Endothelial cell of umbilical vein (primary cell): ENCODE results near the gene TMEM225B. TPM values are rescaled to one million over a fixed set of nuclear protein-coding genes. Genes with fewer than 3 reads are reported as not detected.

ENCODE experiments used
- BruUV-seq: library from RNA; stranded (reverse); fragments of 400-500 nt; replicated peaks from 2 replicates; lab custom pipeline; 2021; lab: Mats Ljungman, UMichigan
- CTCF ChIA-PET: fragments of 300-600, 350-600 bp; sonication (Branson Sonifier 250); formaldehyde crosslinking; loops from one replicate; lab custom pipeline; 2021; ENCODE audit warnings: antibody characterized with exemption, inconsistent platforms; lab: Charles Lee
- POLR2A ChIA-PET: fragments of 300-600, 350-600 bp; sonication (Branson Sonifier 250); formaldehyde crosslinking; loops from one replicate; lab custom pipeline; 2021; ENCODE audit warnings: antibody characterized with exemption, inconsistent platforms; lab: Charles Lee
- DNase-seq: peaks from one replicate; pipeline ENCODE4 v3.0.0-alpha.2; 2011; ENCODE audit warnings: low read depth, low spot score
- FAIRE-seq: peaks from 2 replicates; lab custom pipeline; 2011; peaks lifted over from hg19 to GRCh38; lab: Jason Lieb, UNC
- H2AFZ ChIP-seq: 2 replicates; pipeline ENCODE4 v1.6.0; 2012; ENCODE audit warnings: low read depth, low read length, control low read depth, inconsistent platforms
- H3K27ac ChIP-seq: 2 replicates; pipeline ENCODE4 v1.5.1; 2011; ENCODE audit warnings: low read depth, mild to moderate bottlenecking, control low read depth, low read length, moderate library complexity; ENCODE audit not compliant: insufficient read depth
- H3K27me3 ChIP-seq, 2 experiments: 2 replicates each; pipeline versions ENCODE4 v1.6.0 to v1.6.1; 2011; ENCODE audit warnings: low read length in 2 of 2, mixed read lengths in 1 of 2; ENCODE audit not compliant: control insufficient read depth in 2 of 2, insufficient read depth in 2 of 2
- H3K36me3 ChIP-seq, 2 experiments: 2 replicates in 1 of 2; 3 replicates in 1 of 2; pipeline ENCODE4 v1.5.1; 2011; ENCODE audit warnings: low read length in 2 of 2, mild to moderate bottlenecking in 1 of 2, moderate library complexity in 1 of 2; ENCODE audit not compliant: control insufficient read depth in 2 of 2, insufficient read depth in 2 of 2; ENCODE audit errors: extremely low read depth in 1 of 2
- H3K4me1 ChIP-seq: 3 replicates; pipeline ENCODE4 v1.5.1; 2011; ENCODE audit warnings: mild to moderate bottlenecking, low read length; ENCODE audit not compliant: control insufficient read depth, insufficient read depth; ENCODE audit errors: extremely low read depth
- H3K4me2 ChIP-seq: 2 replicates; pipeline ENCODE4 v1.6.1; 2011; ENCODE audit warnings: low read length, control low read depth, mixed read lengths; ENCODE audit not compliant: insufficient read depth
- H3K4me3 ChIP-seq, 3 experiments: fragments of 200-600 bp in 1 of 3; sonication (generic), shearing (Covaris generic) in 1 of 3; replicated peaks in 1 of 3; 2 replicates each; pipeline ENCODE4 v1.5.1; 2011 to 2016; ENCODE audit warnings: control low read depth in 3 of 3, low read length in 3 of 3, mild to moderate bottlenecking in 2 of 3, inconsistent platforms in 1 of 3, low read depth in 1 of 3, moderate library complexity in 1 of 3; ENCODE audit not compliant: insufficient read depth in 1 of 3
- H3K79me2 ChIP-seq: 2 replicates; pipeline ENCODE4 v1.6.0; 2012; ENCODE audit warnings: low read length, inconsistent platforms; ENCODE audit not compliant: control insufficient read depth, insufficient read depth
- H3K9ac ChIP-seq: replicated peaks from 2 replicates; pipeline ENCODE3; 2011; ENCODE audit warnings: low read length, control low read depth; ENCODE audit not compliant: insufficient read depth; ENCODE audit errors: extremely low read depth
- H3K9me1 ChIP-seq: replicated peaks from 3 replicates; pipeline ENCODE4 v1.6.0; 2011; ENCODE audit warnings: mild to moderate bottlenecking, low read length; ENCODE audit not compliant: control insufficient read depth, insufficient read depth; ENCODE audit errors: extremely low read depth
- H3K9me3 ChIP-seq: replicated peaks from 2 replicates; pipeline ENCODE4 v1.5.1; 2012; ENCODE audit warnings: low read length, inconsistent platforms; ENCODE audit not compliant: control insufficient read depth, insufficient read depth
- H4K20me1 ChIP-seq: replicated peaks from 2 replicates; pipeline ENCODE3; 2011; ENCODE audit warnings: mild to moderate bottlenecking, low read length; ENCODE audit not compliant: control insufficient read depth, insufficient read depth; ENCODE audit errors: extremely low read depth
- CTCF ChIP-seq, 2 donors: IDR thresholded peaks; 1 replicate in 1 of 2; 2 replicates in 1 of 2; pipeline ENCODE4 v1.5.1; 2011; ENCODE audit warnings: low read length in 2 of 2, mild to moderate bottlenecking in 2 of 2, moderate library complexity in 2 of 2, control low read depth in 1 of 2, inconsistent platforms in 1 of 2, low read depth in 1 of 2; ENCODE audit not compliant: insufficient read depth in 1 of 2; ENCODE audit errors: extremely low read depth in 1 of 2
- EZH2 ChIP-seq: IDR thresholded peaks from 2 replicates; pipeline ENCODE4 v1.6.1; 2012; ENCODE audit warnings: borderline replicate concordance, low read depth, mild to moderate bottlenecking, moderate library complexity, low read length, inconsistent platforms; ENCODE audit not compliant: severe bottlenecking
- FOS ChIP-seq: IDR thresholded peaks from 2 replicates; pipeline ENCODE4 v1.6.1; 2011; ENCODE audit warnings: mild to moderate bottlenecking, low read length, moderate library complexity, borderline replicate concordance; ENCODE audit not compliant: insufficient read depth
- GATA2 ChIP-seq: IDR thresholded peaks from 2 replicates; pipeline ENCODE4 v1.7.0; 2011; ENCODE audit warnings: low read depth, mild to moderate bottlenecking, moderate library complexity, mixed read lengths, low read length; ENCODE audit not compliant: insufficient read length, insufficient read depth
- JUN ChIP-seq: IDR thresholded peaks from 2 replicates; pipeline ENCODE4 v1.6.1; 2011; ENCODE audit warnings: borderline replicate concordance, low read depth; ENCODE audit not compliant: insufficient read length, insufficient read depth
- MAX ChIP-seq: IDR thresholded peaks from 2 replicates; pipeline ENCODE4 v1.6.1; 2011; ENCODE audit not compliant: insufficient read depth, insufficient read length
- MYC ChIP-seq: IDR thresholded peaks from one replicate; pipeline ENCODE4 v1.6.1; 2011; ENCODE audit warnings: mild to moderate bottlenecking, low read depth, low read length
- POLR2A ChIP-seq: IDR thresholded peaks from 2 replicates; pipeline ENCODE4 v1.6.1; 2012; ENCODE audit warnings: low read depth, mild to moderate bottlenecking, control low read depth, low read length
- POLR2AphosphoS5 ChIP-seq: IDR thresholded peaks from 2 replicates; pipeline ENCODE4 v1.6.1; 2012; ENCODE audit warnings: low read depth, mild to moderate bottlenecking, control low read depth, low read length, moderate library complexity; ENCODE audit not compliant: insufficient read depth
- dilution Hi-C: fragments of 300-500 bp; cut with MboI; formaldehyde crosslinking; loops from one replicate; pipeline ENCODE4 v1.15.0; 2019; ENCODE audit warnings: low sequenced_read_pairs; ENCODE audit not compliant: extremely low pct_ligation_motif_present
- intact Hi-C: fragments of 100-400 bp; cut with micrococcal nuclease; formaldehyde crosslinking; loops from one replicate; pipeline ENCODE4 v1.10.0; 2022
- polyA plus RNA-seq, 4 experiments: library from polyadenylated mRNA; depleted of rRNA in 3 of 4; stranded (reverse) in 3 of 4; unstranded in 1 of 4; fragments of >200 nt; gene quantifications; 2 replicates each; pipeline versions ENCODE4 v1.2.1 to v1.2.3, GENCODE V29; 2011 to 2012; ENCODE audit warnings: missing spikeins in 1 of 4
- total RNA-seq: library from RNA; stranded (reverse); gene quantifications from 2 replicates; pipeline ENCODE4 v1.2.3, GENCODE V29; 2021

TMEM225B gene
- total and polyA plus RNA-seq, 2 donors (not counting 3 experiments of a cell fraction or from before 2014, with no cell fraction given): 0.29 TPM; not detected in 1

- dilution Hi-C loops (no loop called here), intact Hi-C loops (no loop called here)
- H3K9me1 ChIP-seq: no peaks in the 10 kb centered on the region
- H3K36me3 ChIP-seq: peaks cover 29 to 66% of the 10 kb centered on the region in 2 experiments
- FAIRE-seq (no peak), DNase-seq (no peak)
- no peak overlapping the region for H3K27ac ChIP-seq
- H3K27me3 ChIP-seq: no peaks in the 10 kb centered on the region
- POLR2A ChIA-PET: no interaction called here
- no peaks in the 10 kb centered on the region for H3K9me3 ChIP-seq
- no peak overlapping the region for H3K9ac ChIP-seq
- BruUV-seq: no TSS peak
- H3K4me1 ChIP-seq: no peaks in the 10 kb centered on the region
- no peak for TF ChIP-seq CTCF (IDR thresholded peaks at IDR 0.05; ENCODE audit: extremely low read depth in 1 of 2, insufficient read depth in 1 of 2, low read depth in 1 of 2, low read length in 2 of 2)
- no peak for TF ChIP-seq POLR2AphosphoS5
- TF ChIP-seq JUN: no peak
- no peak overlapping the region for H2AFZ ChIP-seq
- no peak overlapping the region for H3K4me2 ChIP-seq
- H3K4me3 ChIP-seq: no peak overlapping the region
- H4K20me1 ChIP-seq: no peaks in the 10 kb centered on the region
- no peaks in the 10 kb centered on the region for H3K79me2 ChIP-seq
- CTCF ChIA-PET: no interaction called here
Observed at GRCh38 chr7:99624484-99624883, 26.4 kb downstream of the TMEM225B start.

GRCh38 chr7:99625321-99625720, 27.3 kb downstream of the TMEM225B start:
- no peaks in the 10 kb centered on the region for H3K79me2 ChIP-seq
- H3K9me3 ChIP-seq: no peaks in the 10 kb centered on the region
- no peaks in the 10 kb centered on the region for H3K4me1 ChIP-seq
- no peak overlapping the region for H2AFZ ChIP-seq
- no peaks in the 10 kb centered on the region for H3K9me1 ChIP-seq
- no peak overlapping the region for H3K9ac ChIP-seq
- ChIA-PET POLR2A (no interaction called here), CTCF (no interaction called here)
- no peaks in the 10 kb centered on the region for H3K27me3 ChIP-seq
- no peak overlapping the region for H3K4me2 ChIP-seq
- peaks cover 32 to 66% of the 10 kb centered on the region in 2 experiments for H3K36me3 ChIP-seq
- no peak for FAIRE-seq
- no peak for TF ChIP-seq MAX
- TF ChIP-seq FOS: no peak
- TF ChIP-seq MYC: no peak
- no peak for TF ChIP-seq JUN
- TF ChIP-seq CTCF (IDR thresholded peaks at IDR 0.05; ENCODE audit: extremely low read depth in 1 of 2, insufficient read depth in 1 of 2, low read depth in 1 of 2, low read length in 2 of 2): no peak
- TF ChIP-seq EZH2: no peak
- TF ChIP-seq GATA2: no peak
- TF ChIP-seq POLR2AphosphoS5: no peak
- no peak for TF ChIP-seq POLR2A
- no TSS peak for BruUV-seq
- intact Hi-C loops: no loop called here
- H3K27ac ChIP-seq: no peak overlapping the region
- dilution Hi-C loops: no loop called here
- no peak overlapping the region for H3K4me3 ChIP-seq
- DNase-seq: no peak
- H4K20me1 ChIP-seq: no peaks in the 10 kb centered on the region
